GM23338 (cell line): Measurements from ENCODE around the gene VRTN.

Experiments
- CTCF ChIP-seq, 2 experiments: fragments of 200-600 bp in 1 of 2; sonication (generic) in 1 of 2; conservative IDR thresholded peaks; 2 replicates each; pipeline versions ENCODE4 v1.5.1 to v1.6.1; 2016 to 2017; ENCODE audit warnings: antibody characterized with exemption in 2 of 2, low read depth in 2 of 2, mild to moderate bottlenecking in 2 of 2, moderate library complexity in 1 of 2
- EZH2 ChIP-seq: fragments of 200-600 bp; sonication (generic); IDR thresholded peaks from one replicate; pipeline ENCODE4 v1.8.0; 2017; ENCODE audit warnings: antibody characterized with exemption, mild to moderate bottlenecking, low read depth; ENCODE audit not compliant: unreplicated experiment
- EZH2phosphoT487 ChIP-seq: fragments of 200-600 bp; sonication (generic); IDR thresholded peaks from one replicate; pipeline ENCODE4 v1.8.1; 2018; ENCODE audit warnings: antibody characterized with exemption; ENCODE audit not compliant: unreplicated experiment
- TF ChIP-seq, protein P1 (sequence below): IDR thresholded peaks from one replicate; pipeline ENCODE4 v1.6.1; 2018; ENCODE audit warnings: antibody characterized with exemption; ENCODE audit not compliant: unreplicated experiment

GRCh38 chr14:74348735-74349463 is 628 bp downstream of the VRTN start:
- TF ChIP-seq, protein P1, sequence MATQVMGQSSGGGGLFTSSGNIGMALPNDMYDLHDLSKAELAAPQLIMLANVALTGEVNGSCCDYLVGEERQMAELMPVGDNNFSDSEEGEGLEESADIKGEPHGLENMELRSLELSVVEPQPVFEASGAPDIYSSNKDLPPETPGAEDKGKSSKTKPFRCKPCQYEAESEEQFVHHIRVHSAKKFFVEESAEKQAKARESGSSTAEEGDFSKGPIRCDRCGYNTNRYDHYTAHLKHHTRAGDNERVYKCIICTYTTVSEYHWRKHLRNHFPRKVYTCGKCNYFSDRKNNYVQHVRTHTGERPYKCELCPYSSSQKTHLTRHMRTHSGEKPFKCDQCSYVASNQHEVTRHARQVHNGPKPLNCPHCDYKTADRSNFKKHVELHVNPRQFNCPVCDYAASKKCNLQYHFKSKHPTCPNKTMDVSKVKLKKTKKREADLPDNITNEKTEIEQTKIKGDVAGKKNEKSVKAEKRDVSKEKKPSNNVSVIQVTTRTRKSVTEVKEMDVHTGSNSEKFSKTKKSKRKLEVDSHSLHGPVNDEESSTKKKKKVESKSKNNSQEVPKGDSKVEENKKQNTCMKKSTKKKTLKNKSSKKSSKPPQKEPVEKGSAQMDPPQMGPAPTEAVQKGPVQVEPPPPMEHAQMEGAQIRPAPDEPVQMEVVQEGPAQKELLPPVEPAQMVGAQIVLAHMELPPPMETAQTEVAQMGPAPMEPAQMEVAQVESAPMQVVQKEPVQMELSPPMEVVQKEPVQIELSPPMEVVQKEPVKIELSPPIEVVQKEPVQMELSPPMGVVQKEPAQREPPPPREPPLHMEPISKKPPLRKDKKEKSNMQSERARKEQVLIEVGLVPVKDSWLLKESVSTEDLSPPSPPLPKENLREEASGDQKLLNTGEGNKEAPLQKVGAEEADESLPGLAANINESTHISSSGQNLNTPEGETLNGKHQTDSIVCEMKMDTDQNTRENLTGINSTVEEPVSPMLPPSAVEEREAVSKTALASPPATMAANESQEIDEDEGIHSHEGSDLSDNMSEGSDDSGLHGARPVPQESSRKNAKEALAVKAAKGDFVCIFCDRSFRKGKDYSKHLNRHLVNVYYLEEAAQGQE = no peak
- TF ChIP-seq CTCF (conservative IDR thresholded peaks at IDR 0.05; ENCODE audit: low read depth in 2 of 2) (no peak), EZH2 (no peak), EZH2phosphoT487 (no peak)
